Skeletal muscle satellite cell (primary cell): ENCODE data around the gene ACSF3.

Source experiments
- H3K27me3 ChIP-seq: 2 replicates; pipeline ENCODE4 v1.7.0; 2013; ENCODE audit warnings: low read length; ENCODE audit not compliant: control insufficient read depth, insufficient read depth
- H3K36me3 ChIP-seq: 2 replicates; pipeline ENCODE4 v1.7.0; 2013; ENCODE audit warnings: mild to moderate bottlenecking, control low read depth, low read length; ENCODE audit not compliant: insufficient read depth
- H3K4me1 ChIP-seq: 2 replicates; pipeline ENCODE4 v1.7.0; 2013; ENCODE audit warnings: low read length; ENCODE audit not compliant: control insufficient read depth, insufficient read depth
- H3K4me2 ChIP-seq: 2 replicates; pipeline ENCODE4 v1.7.0; 2013; ENCODE audit warnings: mild to moderate bottlenecking, low read length
- H3K4me3 ChIP-seq: 2 replicates; pipeline ENCODE4 v1.7.0; 2013; ENCODE audit warnings: low read length
- H3K9ac ChIP-seq: 2 replicates; pipeline ENCODE4 v1.7.0; 2013; ENCODE audit warnings: mild to moderate bottlenecking, low read depth, low read length, moderate library complexity
- H3K9me3 ChIP-seq: replicated peaks from 2 replicates; pipeline ENCODE4 v1.7.0; 2013; ENCODE audit warnings: mild to moderate bottlenecking, control low read depth, low read length

The ACSF3 gene

DNA sequence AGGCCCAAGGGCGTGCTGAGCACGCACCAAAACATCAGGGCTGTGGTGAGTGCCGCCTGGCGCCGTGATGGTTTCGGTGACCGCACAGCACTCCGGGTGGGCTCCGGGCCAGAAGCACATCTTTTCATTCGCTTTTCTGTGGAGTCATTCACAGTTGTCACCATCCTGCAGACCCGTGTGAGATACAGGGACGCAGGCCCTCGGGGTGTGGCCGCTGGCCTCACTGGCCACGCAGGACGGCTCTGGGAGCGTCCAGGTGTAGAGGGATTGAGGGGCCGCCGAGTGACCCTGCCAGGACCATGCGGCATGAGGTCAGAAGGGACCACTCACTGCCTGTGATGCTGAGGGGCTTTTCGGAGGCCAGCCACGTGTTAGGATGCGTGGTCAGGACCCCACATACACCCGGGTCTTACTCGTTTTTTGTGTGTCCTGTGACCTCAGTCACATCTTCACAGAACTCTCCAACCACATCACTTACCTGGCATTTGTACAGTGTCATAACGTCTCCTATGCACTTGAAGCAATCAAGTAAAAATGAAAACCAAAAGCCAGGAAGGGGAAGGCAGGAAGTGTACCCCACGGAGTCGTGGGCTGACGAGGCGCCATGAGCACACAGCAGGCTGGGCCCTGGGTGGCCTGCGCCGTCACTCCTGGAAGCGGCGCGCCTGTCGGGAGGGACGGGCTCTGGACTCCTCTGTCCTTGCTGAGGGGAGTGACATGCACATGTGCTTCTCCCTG, 7.8 kb downstream of the ACSF3 start:
- Histone ChIP-seq H3K27me3 (no peaks in the 10 kb centered on the region), H3K9me3 (no peaks in the 10 kb centered on the region), H3K4me2 (no peak overlapping the region), H3K4me1 (peaks cover 4% of the 10 kb centered on the region), H3K9ac (no peak overlapping the region), H3K36me3 (peaks cover 47% of the 10 kb centered on the region), H3K4me3 (no peak overlapping the region)

DNA sequence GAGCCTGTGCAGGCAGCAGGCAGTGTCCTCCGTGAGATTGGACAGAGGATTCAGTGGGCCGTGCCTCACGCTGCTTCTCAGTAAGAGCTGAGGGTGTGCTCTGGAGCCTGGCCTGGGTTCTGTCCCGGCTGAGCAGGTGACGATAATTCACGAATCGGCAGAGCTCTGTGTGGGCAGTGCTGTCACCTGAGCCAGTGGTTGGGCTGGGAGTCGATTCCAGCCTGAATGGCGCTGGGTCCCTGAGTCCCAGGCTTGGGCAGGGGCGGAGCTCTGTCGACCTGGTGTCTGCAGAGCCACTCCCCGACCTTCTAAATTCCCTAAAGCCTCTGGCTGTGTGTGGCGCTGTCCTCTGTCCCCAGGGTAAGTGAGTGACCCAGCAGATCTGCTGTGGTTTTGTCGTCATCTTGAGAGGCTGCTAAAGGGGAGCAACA, 8.4 kb downstream of the ACSF3 start:
- H3K9me3 ChIP-seq, result no peaks in the 10 kb centered on the region
- H3K9ac ChIP-seq, result no peak overlapping the region
- no peak overlapping the region for H3K4me2 ChIP-seq
- no peak overlapping the region for H3K4me3 ChIP-seq
- H3K27me3 ChIP-seq, result no peaks in the 10 kb centered on the region
- H3K36me3 ChIP-seq, result peaks cover 53% of the 10 kb centered on the region
- peaks cover 4% of the 10 kb centered on the region for H3K4me1 ChIP-seq

DNA sequence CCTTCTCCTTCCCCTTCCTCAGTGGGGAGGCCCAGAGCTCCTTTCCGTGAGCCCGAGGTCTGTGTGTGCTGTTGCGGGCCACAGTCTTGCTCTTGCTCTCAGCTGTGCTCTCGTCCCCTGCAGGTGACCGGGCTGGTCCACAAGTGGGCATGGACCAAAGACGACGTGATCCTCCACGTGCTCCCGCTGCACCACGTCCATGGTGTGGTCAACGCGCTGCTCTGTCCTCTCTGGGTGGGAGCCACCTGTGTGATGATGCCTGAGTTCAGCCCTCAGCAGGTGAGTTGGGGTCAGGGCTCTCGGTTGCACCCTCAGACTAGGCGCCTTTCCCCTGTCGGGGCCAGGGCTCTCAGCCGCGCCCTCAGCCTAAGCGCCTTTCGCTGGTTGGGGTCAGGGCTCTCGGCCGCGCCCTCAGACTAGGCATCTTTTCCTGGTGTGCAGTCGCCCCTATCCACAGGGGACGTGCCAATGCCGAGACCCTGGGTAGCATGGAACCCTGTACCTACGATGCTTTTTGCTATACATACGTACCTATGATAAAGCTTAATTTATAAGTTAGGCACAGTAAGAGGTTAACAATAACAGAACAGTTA, 8.9 kb downstream of the ACSF3 start:
- no peak overlapping the region for H3K9ac ChIP-seq
- H3K4me3 ChIP-seq, result no peak overlapping the region
- H3K27me3 ChIP-seq, result no peaks in the 10 kb centered on the region
- H3K36me3 ChIP-seq, result peaks cover 58% of the 10 kb centered on the region
- H3K9me3 ChIP-seq, result no peaks in the 10 kb centered on the region
- no peak overlapping the region for H3K4me2 ChIP-seq
- peaks cover 4% of the 10 kb centered on the region for H3K4me1 ChIP-seq

DNA sequence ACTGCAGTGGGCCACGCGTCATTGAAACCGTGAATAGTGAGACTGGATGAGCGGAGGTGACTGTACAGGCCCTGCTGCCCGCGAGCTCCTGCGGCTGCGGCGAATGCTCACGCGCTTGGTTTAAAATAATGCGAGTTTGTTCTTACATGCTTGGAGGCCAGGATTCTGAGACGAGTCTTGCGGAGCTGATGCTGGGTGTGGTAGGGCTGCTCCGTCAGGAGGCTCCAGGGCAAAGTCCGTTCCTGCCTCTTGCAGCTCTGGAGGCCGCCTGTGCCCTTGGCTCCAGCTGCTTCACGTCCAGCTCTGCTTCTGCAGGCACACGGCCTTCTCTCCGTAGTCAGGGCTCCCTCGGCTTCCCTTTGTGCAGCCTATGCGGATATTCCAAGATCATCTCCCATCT, 9.5 kb downstream of the ACSF3 start:
- peaks cover 59% of the 10 kb centered on the region for H3K36me3 ChIP-seq
- no peak overlapping the region for H3K9ac ChIP-seq
- H3K4me3 ChIP-seq, result no peak overlapping the region
- H3K4me1 ChIP-seq, result peaks cover 4% of the 10 kb centered on the region
- no peaks in the 10 kb centered on the region for H3K27me3 ChIP-seq
- H3K9me3 ChIP-seq, result no peaks in the 10 kb centered on the region
- H3K4me2 ChIP-seq, result no peak overlapping the region

DNA sequence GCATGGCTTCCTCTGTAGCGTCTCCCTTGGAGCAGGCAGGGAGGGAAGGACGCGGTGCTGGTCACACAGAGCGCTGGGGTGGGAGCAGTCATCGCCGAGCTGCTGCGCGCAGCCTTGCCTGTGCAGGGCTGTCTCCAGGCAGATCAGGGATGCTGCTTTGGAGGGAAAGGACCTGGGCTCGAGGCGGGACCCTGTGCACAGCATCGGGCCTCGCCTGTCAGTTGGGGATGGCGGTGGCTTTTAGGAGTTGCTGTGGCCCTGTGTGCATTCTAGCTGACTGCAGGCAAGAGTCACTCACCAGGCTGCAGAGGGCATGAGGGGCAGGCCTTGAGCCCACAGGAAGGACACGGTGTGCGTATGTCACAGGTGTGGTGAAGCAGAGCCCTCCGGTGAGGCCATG, 10.1 kb downstream of the ACSF3 start:
- Histone ChIP-seq H3K36me3 (peaks cover 59% of the 10 kb centered on the region), H3K9me3 (no peaks in the 10 kb centered on the region)

DNA sequence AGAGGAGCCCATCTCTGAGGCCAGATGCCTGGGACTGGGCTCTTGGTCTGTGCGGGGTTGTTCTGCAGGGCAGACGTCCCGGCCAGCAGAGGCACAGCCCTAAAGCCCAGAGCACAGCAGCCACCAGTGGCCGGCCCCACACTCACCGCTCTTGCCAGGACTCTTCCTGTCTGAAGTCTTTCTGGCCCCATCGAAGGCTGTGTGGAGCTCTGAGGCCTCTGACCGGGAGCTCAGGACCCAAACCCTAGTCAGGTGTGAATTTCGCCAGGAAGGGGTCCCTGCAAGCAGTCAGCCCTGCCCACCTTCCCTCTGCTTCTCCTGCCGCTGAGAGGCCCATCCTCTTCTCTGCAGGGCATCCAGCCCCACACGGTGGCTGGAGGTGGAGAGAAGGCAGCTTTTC, 10.7 kb downstream of the ACSF3 start:
- Histone ChIP-seq H3K36me3 (peaks cover 59% of the 10 kb centered on the region), H3K9ac (no peak overlapping the region), H3K9me3 (no peaks in the 10 kb centered on the region), H3K27me3 (no peaks in the 10 kb centered on the region), H3K4me3 (no peak overlapping the region), H3K4me1 (peaks cover 4% of the 10 kb centered on the region), H3K4me2 (no peak overlapping the region)

More for the DNA sequence above, 10.1 kb downstream of the ACSF3 start:
- H3K4me3 ChIP-seq, result no peak overlapping the region
- H3K4me2 ChIP-seq, result no peak overlapping the region
- no peaks in the 10 kb centered on the region for H3K27me3 ChIP-seq
- peaks cover 4% of the 10 kb centered on the region for H3K4me1 ChIP-seq
- no peak overlapping the region for H3K9ac ChIP-seq

DNA sequence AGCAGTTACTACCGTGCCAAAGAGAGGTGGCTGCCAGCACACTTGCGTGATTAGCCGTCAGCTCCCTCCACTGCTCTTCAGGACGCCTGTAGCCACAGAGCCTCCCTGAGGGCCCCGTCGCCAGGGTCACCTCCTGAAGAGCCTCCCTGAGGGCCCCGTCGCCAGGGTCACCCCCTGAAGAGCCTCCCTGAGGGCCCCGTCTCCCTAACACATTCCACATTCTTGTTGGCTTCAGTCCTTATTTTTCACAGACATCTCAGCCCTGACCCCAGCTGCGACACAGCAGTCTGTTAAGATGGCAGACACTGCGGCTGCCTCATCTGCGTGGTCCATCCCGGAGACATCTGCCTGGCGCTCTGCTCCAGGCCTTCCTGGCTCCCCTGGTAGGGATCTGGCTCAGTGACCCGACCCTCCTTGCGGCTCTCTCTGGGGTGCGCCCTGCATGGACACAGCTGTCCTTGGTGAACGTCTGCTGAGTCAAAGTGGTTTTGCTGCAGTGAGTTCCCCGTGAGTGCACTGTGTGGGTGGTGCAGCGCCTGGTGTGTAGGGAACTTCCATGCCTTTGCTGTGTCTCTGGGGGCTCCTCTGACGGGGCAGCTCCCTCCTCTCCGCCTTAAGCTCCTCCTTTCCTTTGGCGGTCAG, 11.4 kb downstream of the ACSF3 start:
- Histone ChIP-seq H3K4me1 (no peaks in the 10 kb centered on the region), H3K9ac (no peak overlapping the region), H3K9me3 (no peaks in the 10 kb centered on the region), H3K27me3 (no peaks in the 10 kb centered on the region), H3K36me3 (peaks cover 59% of the 10 kb centered on the region), H3K4me3 (no peak overlapping the region), H3K4me2 (no peak overlapping the region)

DNA sequence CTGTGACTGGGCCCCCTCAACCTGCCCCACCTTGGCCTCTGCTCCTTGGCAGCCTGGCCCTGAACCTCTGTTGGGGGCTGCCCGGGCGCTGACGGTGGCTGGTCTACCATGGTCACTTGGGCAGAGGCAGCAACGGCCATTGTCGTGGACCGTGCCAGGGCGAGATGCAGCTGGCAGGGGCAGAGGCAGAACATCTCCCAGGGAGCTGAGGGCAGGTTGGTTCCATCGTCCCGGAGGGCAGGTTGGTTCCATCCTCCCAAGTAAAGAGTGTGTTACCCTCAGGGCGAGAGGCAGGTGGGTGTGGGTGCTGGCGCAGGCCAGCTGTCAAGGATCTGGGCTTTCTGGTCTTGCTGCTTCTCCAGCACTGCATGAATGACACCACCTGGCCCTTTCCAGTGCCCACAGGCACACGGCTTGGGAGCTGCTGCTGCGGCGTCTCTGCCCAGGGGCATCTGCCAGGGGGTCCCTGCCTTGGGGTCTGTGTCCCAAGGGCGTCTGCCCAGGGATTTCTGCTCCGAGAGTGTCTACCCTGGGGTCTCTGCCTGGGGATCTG, 12.0 kb downstream of the ACSF3 start:
- H3K4me2 ChIP-seq, result no peak overlapping the region
- H3K27me3 ChIP-seq, result no peaks in the 10 kb centered on the region
- H3K4me1 ChIP-seq, result no peaks in the 10 kb centered on the region
- H3K9me3 ChIP-seq, result no peaks in the 10 kb centered on the region
- H3K36me3 ChIP-seq, result peaks cover 59% of the 10 kb centered on the region
- H3K9ac ChIP-seq, result no peak overlapping the region
- H3K4me3 ChIP-seq, result no peak overlapping the region

DNA sequence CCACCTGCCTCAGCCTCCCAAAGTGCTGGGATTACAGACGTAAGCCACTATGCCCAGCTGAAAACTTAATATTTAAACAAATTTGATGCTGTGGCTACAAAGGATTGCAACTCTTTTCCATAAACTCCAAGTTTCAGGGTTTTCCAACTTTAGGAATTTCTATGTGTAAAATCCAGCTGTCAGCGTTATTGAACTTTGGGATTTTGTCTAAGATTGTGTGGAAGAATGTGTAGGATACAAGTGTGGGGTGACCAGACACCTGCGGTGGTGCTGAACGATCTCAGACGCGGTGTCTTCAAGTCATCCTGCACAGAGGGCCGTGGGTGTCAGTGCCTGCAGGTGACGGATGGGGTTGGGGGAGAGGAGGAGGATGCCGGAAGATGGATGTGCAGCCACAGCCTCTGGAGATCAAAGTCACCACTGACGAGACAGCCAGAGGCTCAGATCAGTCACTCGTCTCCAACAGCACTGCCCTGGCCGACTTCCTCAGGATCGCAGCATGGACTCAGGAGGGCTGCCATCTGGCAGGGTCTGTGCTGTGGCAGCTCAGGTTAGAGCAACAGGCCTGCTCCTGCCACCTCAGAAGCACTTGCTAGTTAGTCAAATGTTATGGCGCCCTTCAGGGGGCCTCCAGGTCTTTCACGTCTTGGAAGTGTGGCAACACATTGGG, 13.0 kb downstream of the ACSF3 start:
- no peaks in the 10 kb centered on the region for H3K9me3 ChIP-seq
- no peak overlapping the region for H3K9ac ChIP-seq
- peaks cover 53% of the 10 kb centered on the region for H3K36me3 ChIP-seq
- no peak overlapping the region for H3K4me2 ChIP-seq
- no peak overlapping the region for H3K4me3 ChIP-seq
- no peaks in the 10 kb centered on the region for H3K27me3 ChIP-seq
- no peaks in the 10 kb centered on the region for H3K4me1 ChIP-seq

DNA sequence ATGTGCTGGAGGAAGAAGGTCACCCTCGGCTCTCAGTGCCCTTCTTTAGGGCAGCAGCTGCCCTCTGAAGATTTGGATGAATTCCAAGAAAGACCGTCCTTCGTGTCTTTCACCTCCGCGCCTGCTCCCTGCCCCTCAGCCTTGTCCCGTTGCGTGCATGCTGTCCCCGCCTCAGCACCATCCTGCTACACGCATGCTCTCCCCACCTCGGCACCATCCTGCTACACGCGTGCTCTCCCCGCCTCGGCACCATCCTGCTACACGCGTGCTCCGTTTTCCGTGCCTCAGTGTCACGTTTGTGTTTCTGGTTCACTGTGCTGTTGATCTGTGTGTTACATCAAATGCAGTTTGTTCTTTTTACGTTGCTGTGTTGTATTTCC, 13.5 kb downstream of the ACSF3 start:
- Histone ChIP-seq H3K4me2 (no peak overlapping the region), H3K9me3 (no peaks in the 10 kb centered on the region), H3K4me3 (no peak overlapping the region), H3K27me3 (no peaks in the 10 kb centered on the region), H3K9ac (no peak overlapping the region), H3K4me1 (no peaks in the 10 kb centered on the region), H3K36me3 (peaks cover 53% of the 10 kb centered on the region)

DNA sequence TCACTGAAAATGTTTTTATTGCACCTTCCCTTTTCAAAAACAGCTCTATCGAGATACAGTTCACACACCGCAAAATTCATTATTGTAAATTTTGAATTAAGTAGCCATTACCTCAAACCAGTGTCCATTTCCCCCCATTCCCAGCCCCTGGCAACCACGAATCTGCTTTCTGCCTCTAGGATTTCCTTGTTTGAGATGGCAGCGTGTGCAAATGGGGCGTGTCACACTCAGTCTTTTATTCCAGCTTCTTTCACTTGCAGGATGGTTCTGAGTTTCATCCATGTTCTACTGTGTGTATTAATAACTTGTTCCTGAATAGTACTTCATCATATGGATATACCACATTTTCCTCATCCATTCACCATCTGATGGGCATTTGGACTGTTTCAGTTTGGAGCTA, 14.8 kb downstream of the ACSF3 start:
- Histone ChIP-seq H3K4me3 (no peak overlapping the region), H3K9me3 (no peaks in the 10 kb centered on the region), H3K36me3 (peaks cover 52% of the 10 kb centered on the region), H3K27me3 (no peaks in the 10 kb centered on the region), H3K4me1 (no peaks in the 10 kb centered on the region), H3K9ac (no peak overlapping the region), H3K4me2 (no peak overlapping the region)
